ENCODE data around the gene DDA1. TPM values are rescaled to one million over a fixed set of nuclear protein-coding genes. Genes with fewer than 3 reads are reported as not detected.

DDA1 gene
- total and polyA plus RNA-seq, 12 donors = 6.8 to 71.4 (median 41.5) TPM

DNA sequence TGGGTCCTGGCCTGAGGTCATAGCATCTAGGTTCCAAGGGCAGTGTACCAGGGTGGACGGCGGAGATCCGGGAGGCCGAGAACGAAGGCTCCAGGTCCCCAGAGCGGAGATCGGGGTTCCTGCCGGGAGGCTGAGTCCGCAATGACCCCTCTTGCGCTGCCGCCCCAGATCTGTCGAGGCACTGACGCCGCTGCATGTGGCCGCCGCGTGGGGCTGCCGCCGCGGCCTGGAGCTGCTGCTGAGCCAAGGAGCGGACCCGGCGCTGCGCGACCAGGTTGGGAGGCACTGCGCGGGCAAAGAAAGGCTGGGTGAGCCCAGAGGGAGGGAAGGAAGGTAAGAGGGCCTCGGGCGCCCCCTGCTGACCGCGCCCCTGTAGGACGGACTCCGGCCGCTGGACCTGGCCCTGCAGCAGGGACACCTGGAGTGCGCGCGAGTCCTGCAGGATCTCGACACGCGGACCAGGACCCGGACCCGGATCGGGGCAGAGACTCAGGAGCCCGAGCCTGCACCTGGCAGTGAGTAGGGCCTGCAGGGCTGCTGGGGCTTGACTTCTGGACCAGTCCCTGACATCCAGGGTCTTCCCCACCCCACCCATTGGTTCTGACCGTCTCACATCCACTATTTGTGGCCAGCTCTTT is 26.8 kb upstream of the DDA1 start:
- no peak for TF ChIP-seq POLR2A (IDR thresholded peaks at IDR 0.05)
- TF ChIP-seq, protein P1, sequence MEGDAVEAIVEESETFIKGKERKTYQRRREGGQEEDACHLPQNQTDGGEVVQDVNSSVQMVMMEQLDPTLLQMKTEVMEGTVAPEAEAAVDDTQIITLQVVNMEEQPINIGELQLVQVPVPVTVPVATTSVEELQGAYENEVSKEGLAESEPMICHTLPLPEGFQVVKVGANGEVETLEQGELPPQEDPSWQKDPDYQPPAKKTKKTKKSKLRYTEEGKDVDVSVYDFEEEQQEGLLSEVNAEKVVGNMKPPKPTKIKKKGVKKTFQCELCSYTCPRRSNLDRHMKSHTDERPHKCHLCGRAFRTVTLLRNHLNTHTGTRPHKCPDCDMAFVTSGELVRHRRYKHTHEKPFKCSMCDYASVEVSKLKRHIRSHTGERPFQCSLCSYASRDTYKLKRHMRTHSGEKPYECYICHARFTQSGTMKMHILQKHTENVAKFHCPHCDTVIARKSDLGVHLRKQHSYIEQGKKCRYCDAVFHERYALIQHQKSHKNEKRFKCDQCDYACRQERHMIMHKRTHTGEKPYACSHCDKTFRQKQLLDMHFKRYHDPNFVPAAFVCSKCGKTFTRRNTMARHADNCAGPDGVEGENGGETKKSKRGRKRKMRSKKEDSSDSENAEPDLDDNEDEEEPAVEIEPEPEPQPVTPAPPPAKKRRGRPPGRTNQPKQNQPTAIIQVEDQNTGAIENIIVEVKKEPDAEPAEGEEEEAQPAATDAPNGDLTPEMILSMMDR (IDR thresholded peaks at IDR 0.05) = peak; percentile 73 to 96 (median 90)
- Histone ChIP-seq H3K4me3 (peak overlapping the region in 1 of 4 donors; percentile 41), H3K27me3 (peaks cover 6% of the 10 kb centered on the region), H3K36me3 (replicated peaks in 1 of 2) (peaks cover 0 to 5% of the 10 kb centered on the region in 2 donors), H3K4me1 (replicated peaks in 1 of 2) (peaks cover 10 to 17% of the 10 kb centered on the region in 2 donors), H3K9me3 (replicated peaks in 1 of 3) (no peaks in the 10 kb centered on the region), H3K27ac (no peak overlapping the region)
- intact Hi-C loops (cut with DNase I) = loop anchor here (2.0 to 10.0 kb wide), 4 partner anchors 78 to 508 kb away; no protein-coding TSS in a partner anchor
- DNase-seq = peak; percentile 79 to 94 (median 86)
- WGBS, 4 donors = 3 to 12% (median 3%) methylated on average over 4 to 45 of the region's 45 CpGs

GRCh38 chr19:17283504-17283996 is 25.8 kb upstream of the DDA1 start:
- Histone ChIP-seq H3K36me3 (replicated peaks in 1 of 2) (peaks cover 0 to 5% of the 10 kb centered on the region in 2 donors), H3K9me3 (replicated peaks in 1 of 3) (no peaks in the 10 kb centered on the region), H3K27me3 (peaks cover 6% of the 10 kb centered on the region), H3K27ac (no peak overlapping the region), H3K4me3 (no peak overlapping the region), H3K4me1 (replicated peaks in 1 of 2) (peaks cover 10 to 17% of the 10 kb centered on the region in 2 donors)
- TF ChIP-seq, protein P1 (IDR thresholded peaks at IDR 0.05) = no peak
- TF ChIP-seq POLR2A (IDR thresholded peaks at IDR 0.05) = no peak
- WGBS, 4 donors = 85 to 97% (median 88%) methylated on average over 2 to 7 of the region's 7 CpGs
- intact Hi-C loops (cut with DNase I) = loop anchor here (2.0 to 10.0 kb wide), 4 partner anchors 79 to 509 kb away; no protein-coding TSS in a partner anchor
- no peak for DNase-seq

- intact Hi-C loops (cut with DNase I) = loop anchor here (10.0 kb wide), 2 partner anchors 81 to 511 kb away; no protein-coding TSS in a partner anchor
- Histone ChIP-seq H3K36me3 (replicated peaks in 1 of 2) (no peaks in the 10 kb centered on the region), H3K4me3 (no peak overlapping the region), H3K27ac (no peak overlapping the region), H3K27me3 (peaks cover 6% of the 10 kb centered on the region), H3K4me1 (replicated peaks in 1 of 2) (peaks cover 10 to 22% of the 10 kb centered on the region in 2 donors), H3K9me3 (replicated peaks in 1 of 3) (no peaks in the 10 kb centered on the region)
- no peak for DNase-seq
- no peak for TF ChIP-seq POLR2A (IDR thresholded peaks at IDR 0.05)
- TF ChIP-seq, protein P1 (IDR thresholded peaks at IDR 0.05) = no peak
- 88 to 91% (median 89%) methylated on average over 14 to 18 of the region's 18 CpGs for WGBS, 4 donors
These were observed 23.8 kb upstream of the DDA1 start for GRCh38 chr19:17285415-17286135.

- no peak for TF ChIP-seq POLR2A (IDR thresholded peaks at IDR 0.05)
- TF ChIP-seq, protein P1 (IDR thresholded peaks at IDR 0.05) = no peak
- intact Hi-C loops (cut with DNase I) = loop anchor here (10.0 kb wide), 2 partner anchors 81 to 511 kb away; no protein-coding TSS in a partner anchor
- 87 to 91% (median 90%) methylated on average over 3 to 11 of the region's 11 CpGs for WGBS, 4 donors
- Histone ChIP-seq H3K36me3 (replicated peaks in 1 of 2) (no peaks in the 10 kb centered on the region), H3K27ac (no peak overlapping the region), H3K9me3 (replicated peaks in 1 of 3) (no peaks in the 10 kb centered on the region), H3K4me3 (no peak overlapping the region), H3K27me3 (peaks cover 4% of the 10 kb centered on the region), H3K4me1 (replicated peaks in 1 of 2) (peaks cover 10 to 21% of the 10 kb centered on the region in 2 donors)
- DNase-seq = no peak
These were observed 23.1 kb upstream of the DDA1 start for GRCh38 chr19:17286263-17286662.

Data from adrenal gland (tissue), 12 donors.